WTC11 (cell line): Measurements from ENCODE around the gene CSRNP3. TPM values are rescaled to one million over a fixed set of nuclear protein-coding genes. Genes with fewer than 3 reads are reported as not detected.

ENCODE experiments used
- ATAC-seq: fragments of 200-7000 bp; cut with Tn5 transposase; 2 replicates; pipeline ENCODE4 v1.10.0; 2021; ENCODE audit warnings: mild to moderate bottlenecking, moderate library complexity
- CTCF ChIA-PET: fragments of 300-600 bp; sonication (Branson Sonifier 250); formaldehyde crosslinking; loops from one replicate; lab custom pipeline; 2021; ENCODE audit warnings: antibody characterized with exemption; lab: Charles Lee
- POLR2A ChIA-PET: fragments of 350-600 bp; sonication (Branson Sonifier 250); formaldehyde crosslinking; loops from one replicate; lab custom pipeline; 2021; ENCODE audit warnings: antibody characterized with exemption; lab: Charles Lee
- DNase-seq: peaks from one replicate; pipeline ENCODE4 v3.0.0; 2021; ENCODE audit warnings: low spot score
- H3K27ac Mint-ChIP-seq: 2 replicates; pipeline ENCODE4 v1.8.0; 2021; ENCODE audit warnings: mixed read lengths
- H3K27me3 Mint-ChIP-seq: 2 replicates; pipeline ENCODE4 v1.8.0; 2021; ENCODE audit warnings: low read depth, mild to moderate bottlenecking, moderate library complexity, mixed read lengths
- H3K36me3 Mint-ChIP-seq: 2 replicates; pipeline ENCODE4 v1.8.0; 2021; ENCODE audit warnings: mixed read lengths
- H3K4me1 Mint-ChIP-seq: 2 replicates; pipeline ENCODE4 v1.8.0; 2022; ENCODE audit warnings: mixed read lengths
- H3K4me3 Mint-ChIP-seq: 2 replicates; pipeline ENCODE4 v1.8.0; 2021; ENCODE audit warnings: mild to moderate bottlenecking, moderate library complexity, mixed read lengths
- H3K9me3 Mint-ChIP-seq: 2 replicates; pipeline ENCODE4 v1.8.0; 2021; ENCODE audit warnings: mixed read lengths
- ARID4B ChIP-seq: sonication (generic); formaldehyde crosslinking; IDR thresholded peaks from 2 replicates; pipeline ENCODE4 v1.8.0; 2023; ENCODE audit warnings: missing genetic modification reagents, mild to moderate bottlenecking, borderline replicate concordance
- ELF4 ChIP-seq: sonication (generic); formaldehyde crosslinking; IDR thresholded peaks from 2 replicates; pipeline ENCODE4 v1.8.1; 2022; ENCODE audit warnings: low read depth, mild to moderate bottlenecking, moderate library complexity, missing genetic modification reagents
- FOXP1 ChIP-seq: sonication (generic); formaldehyde crosslinking; IDR thresholded peaks from 2 replicates; pipeline ENCODE4 v1.8.0; 2022; ENCODE audit warnings: missing genetic modification reagents, mild to moderate bottlenecking, moderate library complexity, borderline replicate concordance
- HMGA2 ChIP-seq: fragments of 250-450 bp; sonication (Bioruptor Pico); IDR thresholded peaks from 2 replicates; pipeline ENCODE4 v1.4.0; 2021; ENCODE audit warnings: mild to moderate bottlenecking, moderate library complexity
- JUN ChIP-seq: sonication (generic); formaldehyde crosslinking; IDR thresholded peaks from 2 replicates; pipeline ENCODE4 v1.8.0; 2023; ENCODE audit warnings: mild to moderate bottlenecking, missing genetic modification reagents
- PREB ChIP-seq: sonication (generic); formaldehyde crosslinking; IDR thresholded peaks from 2 replicates; pipeline ENCODE4 v1.8.1; 2022; ENCODE audit warnings: mild to moderate bottlenecking, missing genetic modification reagents, moderate library complexity, borderline replicate concordance
- RORB ChIP-seq: fragments of 250-450 bp; sonication (Bioruptor Pico); IDR thresholded peaks from 2 replicates; pipeline ENCODE4 v1.9.0; 2021; ENCODE audit warnings: mild to moderate bottlenecking
- ZNF317 ChIP-seq: sonication (generic); formaldehyde crosslinking; IDR thresholded peaks from 2 replicates; pipeline ENCODE4 v1.8.1; 2023; ENCODE audit warnings: low read depth, mild to moderate bottlenecking, moderate library complexity, missing genetic modification reagents, borderline replicate concordance
- ZNF423 ChIP-seq: fragments of 250-450 bp; sonication (Bioruptor Pico); IDR thresholded peaks from 2 replicates; pipeline ENCODE4 v2.1.2; 2022; ENCODE audit warnings: mild to moderate bottlenecking, moderate library complexity
- total RNA-seq: library from RNA; stranded (reverse); gene quantifications from 3 replicates; pipeline ENCODE4 v1.2.3, GENCODE V29; 2021
- TF ChIP-seq, protein P1 (sequence below): sonication (generic); formaldehyde crosslinking; IDR thresholded peaks from 2 replicates; pipeline ENCODE4 v1.8.0; 2022; ENCODE audit warnings: mild to moderate bottlenecking, missing genetic modification reagents
- TF ChIP-seq, protein P2 (sequence below): sonication (generic); formaldehyde crosslinking; IDR thresholded peaks from 2 replicates; pipeline ENCODE4 v1.8.1; 2022; ENCODE audit warnings: mild to moderate bottlenecking, moderate library complexity, missing genetic modification reagents
- TF ChIP-seq, protein P3 (sequence below): sonication (generic); formaldehyde crosslinking; IDR thresholded peaks from 2 replicates; pipeline ENCODE4 v1.8.0; 2022; ENCODE audit warnings: missing genetic modification reagents
- TF ChIP-seq, protein P4 (sequence below): fragments of 250-450 bp; sonication (Bioruptor Pico); IDR thresholded peaks from 2 replicates; pipeline ENCODE4 v1.9.0; 2021; ENCODE audit warnings: mild to moderate bottlenecking, borderline replicate concordance

Gene CSRNP3
- total RNA-seq, 1 experiment from 2014 or later = 7.3 TPM

DNA sequence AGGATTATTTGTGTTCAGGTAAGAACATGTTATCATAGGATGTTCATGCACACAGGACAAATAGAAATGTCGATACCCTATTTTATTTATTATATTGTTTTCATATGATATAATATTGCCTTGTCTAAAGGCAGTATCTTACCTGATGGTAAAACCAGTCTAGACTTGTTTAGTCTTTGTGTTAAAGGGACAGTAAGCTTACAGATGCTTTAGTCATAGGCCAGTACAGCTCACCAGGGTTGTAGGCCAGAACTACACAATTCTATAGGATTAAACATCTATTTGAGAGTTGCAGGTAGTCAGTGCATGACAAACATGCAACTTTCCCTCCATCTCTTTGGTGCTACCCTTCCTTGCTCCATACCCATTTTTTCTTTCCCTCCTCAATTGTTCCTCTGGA is 166.0 kb downstream of the CSRNP3 start:
- DNase-seq (no peak), ATAC-seq (no peak)
- no peak overlapping the region for H3K4me3 Mint-ChIP-seq
- H3K36me3 Mint-ChIP-seq = no peaks in the 10 kb centered on the region
- peak overlapping the region; percentile 16; the same call in 1 of the 2 replicates for H3K27ac Mint-ChIP-seq
- ChIA-PET POLR2A (no interaction called here), CTCF (interaction anchor here (0.9 to 1.3 kb wide), 2 partner anchors 9 to 229 kb away, joined by 3 to 4 read pairs; no protein-coding TSS in a partner anchor)
- no peaks in the 10 kb centered on the region for H3K27me3 Mint-ChIP-seq
- no peaks in the 10 kb centered on the region for H3K9me3 Mint-ChIP-seq
- H3K4me1 Mint-ChIP-seq = peaks cover 38% of the 10 kb centered on the region
- no peak for TF ChIP-seq PREB (CRISPR knock-in tag)
- TF ChIP-seq, protein P1, sequence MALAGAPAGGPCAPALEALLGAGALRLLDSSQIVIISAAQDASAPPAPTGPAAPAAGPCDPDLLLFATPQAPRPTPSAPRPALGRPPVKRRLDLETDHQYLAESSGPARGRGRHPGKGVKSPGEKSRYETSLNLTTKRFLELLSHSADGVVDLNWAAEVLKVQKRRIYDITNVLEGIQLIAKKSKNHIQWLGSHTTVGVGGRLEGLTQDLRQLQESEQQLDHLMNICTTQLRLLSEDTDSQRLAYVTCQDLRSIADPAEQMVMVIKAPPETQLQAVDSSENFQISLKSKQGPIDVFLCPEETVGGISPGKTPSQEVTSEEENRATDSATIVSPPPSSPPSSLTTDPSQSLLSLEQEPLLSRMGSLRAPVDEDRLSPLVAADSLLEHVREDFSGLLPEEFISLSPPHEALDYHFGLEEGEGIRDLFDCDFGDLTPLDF = no peak
- TF ChIP-seq, protein P2, sequence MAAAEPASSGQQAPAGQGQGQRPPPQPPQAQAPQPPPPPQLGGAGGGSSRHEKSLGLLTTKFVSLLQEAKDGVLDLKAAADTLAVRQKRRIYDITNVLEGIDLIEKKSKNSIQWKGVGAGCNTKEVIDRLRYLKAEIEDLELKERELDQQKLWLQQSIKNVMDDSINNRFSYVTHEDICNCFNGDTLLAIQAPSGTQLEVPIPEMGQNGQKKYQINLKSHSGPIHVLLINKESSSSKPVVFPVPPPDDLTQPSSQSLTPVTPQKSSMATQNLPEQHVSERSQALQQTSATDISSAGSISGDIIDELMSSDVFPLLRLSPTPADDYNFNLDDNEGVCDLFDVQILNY (CRISPR knock-in tag) = no peak
- no peak for TF ChIP-seq HMGA2
- TF ChIP-seq, protein P3, sequence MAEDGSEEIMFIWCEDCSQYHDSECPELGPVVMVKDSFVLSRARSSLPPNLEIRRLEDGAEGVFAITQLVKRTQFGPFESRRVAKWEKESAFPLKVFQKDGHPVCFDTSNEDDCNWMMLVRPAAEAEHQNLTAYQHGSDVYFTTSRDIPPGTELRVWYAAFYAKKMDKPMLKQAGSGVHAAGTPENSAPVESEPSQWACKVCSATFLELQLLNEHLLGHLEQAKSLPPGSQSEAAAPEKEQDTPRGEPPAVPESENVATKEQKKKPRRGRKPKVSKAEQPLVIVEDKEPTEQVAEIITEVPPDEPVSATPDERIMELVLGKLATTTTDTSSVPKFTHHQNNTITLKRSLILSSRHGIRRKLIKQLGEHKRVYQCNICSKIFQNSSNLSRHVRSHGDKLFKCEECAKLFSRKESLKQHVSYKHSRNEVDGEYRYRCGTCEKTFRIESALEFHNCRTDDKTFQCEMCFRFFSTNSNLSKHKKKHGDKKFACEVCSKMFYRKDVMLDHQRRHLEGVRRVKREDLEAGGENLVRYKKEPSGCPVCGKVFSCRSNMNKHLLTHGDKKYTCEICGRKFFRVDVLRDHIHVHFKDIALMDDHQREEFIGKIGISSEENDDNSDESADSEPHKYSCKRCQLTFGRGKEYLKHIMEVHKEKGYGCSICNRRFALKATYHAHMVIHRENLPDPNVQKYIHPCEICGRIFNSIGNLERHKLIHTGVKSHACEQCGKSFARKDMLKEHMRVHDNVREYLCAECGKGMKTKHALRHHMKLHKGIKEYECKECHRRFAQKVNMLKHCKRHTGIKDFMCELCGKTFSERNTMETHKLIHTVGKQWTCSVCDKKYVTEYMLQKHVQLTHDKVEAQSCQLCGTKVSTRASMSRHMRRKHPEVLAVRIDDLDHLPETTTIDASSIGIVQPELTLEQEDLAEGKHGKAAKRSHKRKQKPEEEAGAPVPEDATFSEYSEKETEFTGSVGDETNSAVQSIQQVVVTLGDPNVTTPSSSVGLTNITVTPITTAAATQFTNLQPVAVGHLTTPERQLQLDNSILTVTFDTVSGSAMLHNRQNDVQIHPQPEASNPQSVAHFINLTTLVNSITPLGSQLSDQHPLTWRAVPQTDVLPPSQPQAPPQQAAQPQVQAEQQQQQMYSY (CRISPR knock-in tag) = 0 out of 2 replicates have a peak, but pooled peaks have one; percentile 36
- no peak for TF ChIP-seq FOXP1 (CRISPR knock-in tag)

- no peak overlapping the region for H3K4me3 Mint-ChIP-seq
- no peak overlapping the region for H3K27ac Mint-ChIP-seq
- ATAC-seq (no peak), DNase-seq (no peak)
- no peak for TF ChIP-seq ZNF423 (CRISPR knock-in tag)
- TF ChIP-seq ARID4B (CRISPR knock-in tag) = no peak
- H3K4me1 Mint-ChIP-seq = peaks cover 35% of the 10 kb centered on the region
- ChIA-PET CTCF (no interaction called here), POLR2A (no interaction called here)
- no peaks in the 10 kb centered on the region for H3K36me3 Mint-ChIP-seq
- no peaks in the 10 kb centered on the region for H3K9me3 Mint-ChIP-seq
- no peaks in the 10 kb centered on the region for H3K27me3 Mint-ChIP-seq
These were observed 167.5 kb downstream of the CSRNP3 start for GRCh38 chr2:165636959-165637358.

GRCh38 chr2:165637396-165637795 is 167.9 kb downstream of the CSRNP3 start:
- H3K9me3 Mint-ChIP-seq = no peaks in the 10 kb centered on the region
- DNase-seq = no peak
- ChIA-PET POLR2A (no interaction called here), CTCF (no interaction called here)
- no peak for ATAC-seq
- H3K27ac Mint-ChIP-seq = no peak overlapping the region
- no peaks in the 10 kb centered on the region for H3K36me3 Mint-ChIP-seq
- peaks cover 35% of the 10 kb centered on the region for H3K4me1 Mint-ChIP-seq
- H3K27me3 Mint-ChIP-seq = no peaks in the 10 kb centered on the region
- H3K4me3 Mint-ChIP-seq = no peak overlapping the region
- TF ChIP-seq JUN (CRISPR knock-in tag) (no peak), RORB (CRISPR knock-in tag) (no peak), ZNF317 (CRISPR knock-in tag) (no peak), ELF4 (CRISPR knock-in tag) (no peak)
- TF ChIP-seq, protein P4, sequence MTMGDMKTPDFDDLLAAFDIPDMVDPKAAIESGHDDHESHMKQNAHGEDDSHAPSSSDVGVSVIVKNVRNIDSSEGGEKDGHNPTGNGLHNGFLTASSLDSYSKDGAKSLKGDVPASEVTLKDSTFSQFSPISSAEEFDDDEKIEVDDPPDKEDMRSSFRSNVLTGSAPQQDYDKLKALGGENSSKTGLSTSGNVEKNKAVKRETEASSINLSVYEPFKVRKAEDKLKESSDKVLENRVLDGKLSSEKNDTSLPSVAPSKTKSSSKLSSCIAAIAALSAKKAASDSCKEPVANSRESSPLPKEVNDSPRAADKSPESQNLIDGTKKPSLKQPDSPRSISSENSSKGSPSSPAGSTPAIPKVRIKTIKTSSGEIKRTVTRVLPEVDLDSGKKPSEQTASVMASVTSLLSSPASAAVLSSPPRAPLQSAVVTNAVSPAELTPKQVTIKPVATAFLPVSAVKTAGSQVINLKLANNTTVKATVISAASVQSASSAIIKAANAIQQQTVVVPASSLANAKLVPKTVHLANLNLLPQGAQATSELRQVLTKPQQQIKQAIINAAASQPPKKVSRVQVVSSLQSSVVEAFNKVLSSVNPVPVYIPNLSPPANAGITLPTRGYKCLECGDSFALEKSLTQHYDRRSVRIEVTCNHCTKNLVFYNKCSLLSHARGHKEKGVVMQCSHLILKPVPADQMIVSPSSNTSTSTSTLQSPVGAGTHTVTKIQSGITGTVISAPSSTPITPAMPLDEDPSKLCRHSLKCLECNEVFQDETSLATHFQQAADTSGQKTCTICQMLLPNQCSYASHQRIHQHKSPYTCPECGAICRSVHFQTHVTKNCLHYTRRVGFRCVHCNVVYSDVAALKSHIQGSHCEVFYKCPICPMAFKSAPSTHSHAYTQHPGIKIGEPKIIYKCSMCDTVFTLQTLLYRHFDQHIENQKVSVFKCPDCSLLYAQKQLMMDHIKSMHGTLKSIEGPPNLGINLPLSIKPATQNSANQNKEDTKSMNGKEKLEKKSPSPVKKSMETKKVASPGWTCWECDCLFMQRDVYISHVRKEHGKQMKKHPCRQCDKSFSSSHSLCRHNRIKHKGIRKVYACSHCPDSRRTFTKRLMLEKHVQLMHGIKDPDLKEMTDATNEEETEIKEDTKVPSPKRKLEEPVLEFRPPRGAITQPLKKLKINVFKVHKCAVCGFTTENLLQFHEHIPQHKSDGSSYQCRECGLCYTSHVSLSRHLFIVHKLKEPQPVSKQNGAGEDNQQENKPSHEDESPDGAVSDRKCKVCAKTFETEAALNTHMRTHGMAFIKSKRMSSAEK = no peak
- TF ChIP-seq, protein P2 (CRISPR knock-in tag) = no peak
